K562 (cell line): ENCODE data around the gene COL20A1. TPM values are rescaled to one million over a fixed set of nuclear protein-coding genes. Genes with fewer than 3 reads are reported as not detected.

ENCODE experiments used
- ATAC-seq: fragments of 200-7000 bp; cut with Tn5 transposase; 3 replicates; pipeline ENCODE4 v1.9.1; 2020; ENCODE audit warnings: moderate library complexity
- BruUV-seq: library from RNA; stranded (reverse); fragments of 400-500 nt; replicated peaks from 2 replicates; lab custom pipeline; 2021; lab: Mats Ljungman, UMichigan
- CTCF ChIA-PET: fragments of 300-600 bp; formaldehyde crosslinking; extraction: SDS; loops from one replicate; lab custom pipeline; 2021; ENCODE audit warnings: low intra/inter-chr PET ratio; lab: Yijun Ruan, JAX
- POLR2A ChIA-PET: fragments of 300-600, 350-650 bp; sonication (Branson Sonifier 250); formaldehyde crosslinking; extraction: SDS; loops from one replicate; lab custom pipeline; 2021; ENCODE audit warnings: antibody characterized with exemption, inconsistent platforms; lab: Yijun Ruan, JAX
- DNase-seq, 4 experiments: peaks; one replicate each; pipeline versions ENCODE4 v3.0.0 to v3.0.0-alpha.2; 2011 to 2018; ENCODE audit warnings: low spot score in 3 of 4, mixed read lengths in 3 of 4; ENCODE audit errors: extremely low read depth in 1 of 4
- FAIRE-seq: peaks from 2 replicates; lab custom pipeline; 2011; peaks lifted over from hg19 to GRCh38; lab: Jason Lieb, UNC
- H2AFZ ChIP-seq: 2 replicates; pipeline ENCODE4 v1.6.0; 2011; ENCODE audit warnings: low read depth, low read length, control low read depth, inconsistent platforms
- H3K27ac ChIP-seq: fragments of 200-600 bp; 3 replicates; pipeline ENCODE4 v1.8.0; 2011; ENCODE audit warnings: low read depth, mild to moderate bottlenecking, control low read depth, inconsistent platforms, low read length, moderate library complexity, mixed read lengths; ENCODE audit errors: extremely low read depth
- H3K27me3 ChIP-seq, 2 experiments: fragments of 300-600 bp in 1 of 2; 2 replicates in 1 of 2; 3 replicates in 1 of 2; pipeline versions ENCODE4 v1.6.0 to v1.8.0; 2011; ENCODE audit warnings: inconsistent platforms in 2 of 2, low read length in 2 of 2, mild to moderate bottlenecking in 1 of 2, mixed read lengths in 1 of 2, moderate library complexity in 1 of 2; ENCODE audit not compliant: control insufficient read depth in 2 of 2, insufficient read depth in 2 of 2
- H3K36me3 ChIP-seq: fragments of 300-600 bp; 3 replicates; pipeline ENCODE4 v1.8.0; 2011; ENCODE audit warnings: mild to moderate bottlenecking, low read length, inconsistent platforms; ENCODE audit not compliant: control insufficient read depth, insufficient read depth
- H3K4me1 ChIP-seq, 2 experiments: fragments of 200-600 bp in 1 of 2; replicated peaks in 1 of 2; 2 replicates in 1 of 2; 3 replicates in 1 of 2; pipeline versions ENCODE4 v1.5.1 to v1.8.0; 2011; ENCODE audit warnings: inconsistent platforms in 2 of 2, low read length in 2 of 2, mild to moderate bottlenecking in 1 of 2, mixed read lengths in 1 of 2, moderate library complexity in 1 of 2; ENCODE audit not compliant: control insufficient read depth in 2 of 2, insufficient read depth in 2 of 2
- H3K4me2 ChIP-seq: 2 replicates; pipeline ENCODE4 v1.6.1; 2011; ENCODE audit warnings: low read length, control low read depth, inconsistent platforms, mixed read lengths; ENCODE audit not compliant: insufficient read depth
- H3K4me3 ChIP-seq: fragments of 200-600 bp; sonication (generic), shearing (Covaris generic); 2 replicates; pipeline ENCODE4 v1.5.1; 2016; ENCODE audit warnings: control low read depth, inconsistent platforms
- H3K79me2 ChIP-seq: fragments of 200-600 bp; 3 replicates; pipeline ENCODE4 v1.8.0; 2011; ENCODE audit warnings: low read length, inconsistent platforms; ENCODE audit not compliant: control insufficient read depth, insufficient read depth
- H3K9ac ChIP-seq, 2 experiments: 2 replicates each; pipeline versions ENCODE4 v1.6.0 to v1.6.1; 2011; ENCODE audit warnings: low read depth in 2 of 2, low read length in 2 of 2, control low read depth in 1 of 2, inconsistent platforms in 1 of 2, mild to moderate bottlenecking in 1 of 2, mixed read lengths in 1 of 2; ENCODE audit not compliant: insufficient read depth in 1 of 2
- H3K9me1 ChIP-seq: one replicate; pipeline ENCODE4 v1.6.0; 2011; ENCODE audit warnings: inconsistent platforms, mild to moderate bottlenecking, low read length, moderate library complexity; ENCODE audit not compliant: control insufficient read depth, insufficient read depth
- H3K9me3 ChIP-seq: replicated peaks from 2 replicates; pipeline ENCODE4 v1.5.1; 2011; ENCODE audit warnings: low read depth, low read length, inconsistent platforms; ENCODE audit not compliant: control insufficient read depth, insufficient read depth
- H4K20me1 ChIP-seq: replicated peaks from 2 replicates; pipeline ENCODE4 v1.6.1; 2011; ENCODE audit warnings: low read length, inconsistent platforms, mixed read lengths; ENCODE audit not compliant: control insufficient read depth, insufficient read depth
- CBX5 ChIP-seq: IDR thresholded peaks from 2 replicates; pipeline ENCODE4 v1.6.1; 2014; ENCODE audit warnings: low read depth, borderline replicate concordance
- CREM ChIP-seq: IDR thresholded peaks from 2 replicates; pipeline ENCODE4 v1.6.1; 2014; ENCODE audit warnings: antibody characterized with exemption, low read depth
- EWSR1 ChIP-seq: fragments of 450-650 bp; IDR thresholded peaks from 2 replicates; pipeline ENCODE4 v1.6.1; 2018; ENCODE audit warnings: borderline replicate concordance, mild to moderate bottlenecking, low read depth, moderate library complexity; ENCODE audit not compliant: partially characterized antibody
- TBP ChIP-seq: optimal IDR thresholded peaks from 2 replicates; pipeline ENCODE3; 2011; ENCODE audit warnings: low read depth, low read length, improper control_type of control experiment
- XRCC4 ChIP-seq: IDR thresholded peaks from one replicate; pipeline ENCODE4 v1.6.1; 2011; ENCODE audit not compliant: insufficient read depth, insufficient read length; ENCODE audit errors: extremely low read depth
- ZNF24 ChIP-seq: fragments of 450-650 bp; IDR thresholded peaks from 2 replicates; pipeline ENCODE4 v1.6.1; 2016
- ZNF518B ChIP-seq: fragments of 250-450 bp; sonication (Bioruptor Pico); IDR thresholded peaks from 2 replicates; pipeline ENCODE4 v1.5.0; 2021; ENCODE audit warnings: mild to moderate bottlenecking, moderate library complexity
- ZNF592 ChIP-seq: fragments of 450-650 bp; IDR thresholded peaks from 2 replicates; pipeline ENCODE4 v1.6.1; 2017; ENCODE audit warnings: antibody characterized with exemption, mild to moderate bottlenecking
- WGBS: fragments of 100-300 bp; shearing (Covaris generic); methylation state at CpG from one replicate; pipeline ENCODE4 v1.1.6; 2016; ENCODE audit warnings: low coverage, mixed read lengths; ENCODE audit not compliant: insufficient coverage; ENCODE audit errors: missing lambda C conversion rate; 5-methylcytosine and 5-hydroxymethylcytosine counted together
- in situ Hi-C: fragments of 300-500 bp; cut with MboI; formaldehyde crosslinking; loops from 4 replicates; pipeline ENCODE4 v1.15.0; 2018; ENCODE audit warnings: inconsistent platforms, mixed read lengths
- intact Hi-C: fragments of 100-400 bp; cut with micrococcal nuclease; formaldehyde crosslinking; loops from 2 replicates; pipeline ENCODE4 v1.14.2; 2022
- polyA plus RNA-seq, 8 experiments: library from polyadenylated mRNA; depleted of rRNA in 4 of 8; stranded (reverse) in 5 of 8; unstranded in 3 of 8; fragments of >200 nt; fragmentation: Nextera tagmentation in 2 of 8; fragmentation: Illumina TruSeq in 1 of 8; extraction: Ambion mirVana in 2 of 8; extraction: Trizol in 1 of 8; gene quantifications; 2 replicates each; pipeline versions ENCODE4 v1.2.1 to v1.2.3, GENCODE V29; 2011 to 2014; ENCODE audit warnings: inconsistent platforms in 1 of 8, missing spikeins in 1 of 8
- total RNA-seq, 7 experiments: library from RNA; depleted of rRNA in 6 of 7; stranded (reverse); fragments of >200 nt in 6 of 7; fragmentation: Illumina TruSeq in 2 of 7; extraction: Trizol in 2 of 7; gene quantifications; 2 replicates each; pipeline versions ENCODE4 v1.2.1 to v1.2.3, GENCODE V29; 2011 to 2021; ENCODE audit warnings: low replicate concordance in 1 of 7
- TF ChIP-seq, protein P1 (sequence below): sonication (generic); formaldehyde crosslinking; IDR thresholded peaks from 2 replicates; pipeline ENCODE4 v1.8.0; 2022; ENCODE audit warnings: mild to moderate bottlenecking, missing genetic modification reagents

The COL20A1 gene
- total and polyA plus RNA-seq, 9 of the 15 experiments (the other 6 are each of a cell fraction or from before 2014, with no cell fraction given), result not detected

- TF ChIP-seq ZNF592 (no peak), CREM (no peak), CBX5 (no peak), ZNF24 (no peak)
These were observed 32.5 kb upstream of the COL20A1 start (continued) for GRCh38 chr20:63260521-63260920.

DNA sequence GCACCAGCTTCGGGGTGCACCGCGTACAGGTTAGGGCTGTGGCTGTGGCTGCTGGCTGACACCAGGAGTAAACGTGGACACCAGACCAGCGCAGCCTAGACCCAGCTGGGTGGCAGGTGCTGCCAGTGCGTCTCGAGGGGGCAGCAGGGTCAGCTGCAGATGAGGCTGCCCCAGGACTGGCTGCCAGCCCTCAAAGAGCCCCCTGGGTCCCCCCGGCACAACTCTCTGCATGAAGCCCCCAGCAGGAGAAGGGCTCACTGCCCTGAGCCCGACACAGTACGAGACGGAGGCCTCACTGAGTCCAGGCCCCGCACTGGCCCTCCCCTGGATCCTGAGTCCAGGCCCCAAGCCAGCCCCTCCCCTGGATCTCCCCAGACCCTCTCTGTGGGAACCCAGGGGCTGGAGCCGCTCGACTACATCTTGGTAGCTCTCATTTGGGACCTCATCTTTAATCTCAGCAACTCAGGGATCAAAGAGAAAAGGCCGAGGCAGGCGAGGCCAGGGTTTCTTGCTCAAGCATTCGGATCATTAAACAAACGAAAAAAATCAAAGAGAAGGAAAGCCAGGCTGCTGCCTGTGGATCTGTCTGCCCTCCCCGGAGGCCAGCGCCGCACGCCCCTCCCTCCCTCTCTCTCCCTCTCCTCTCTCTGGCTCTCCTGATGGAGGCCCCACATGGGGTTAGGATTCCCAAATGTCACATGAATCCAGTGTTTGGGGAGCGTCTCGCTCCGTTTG is 31.8 kb upstream of the COL20A1 start:
- in situ Hi-C loops (no loop called here), intact Hi-C loops (no loop called here)
- Histone ChIP-seq H3K4me1 (peaks cover 11 to 23% of the 10 kb centered on the region in 2 experiments), H3K27ac (no peak overlapping the region), H3K9me3 (no peaks in the 10 kb centered on the region), H3K27me3 (peaks cover 29 to 66% of the 10 kb centered on the region in 2 experiments; a peak in 4 of 5 replicates), H3K36me3 (no peaks in the 10 kb centered on the region), H3K4me2 (no peak overlapping the region), H2AFZ (no peak overlapping the region), H3K79me2 (no peaks in the 10 kb centered on the region), H3K9me1 (no peaks in the 10 kb centered on the region), H4K20me1 (0 out of 2 replicates have a peak, but pooled peaks cover 11% of the 10 kb centered on the region), H3K9ac (no peak overlapping the region; a peak in 2 of 4 replicates), H3K4me3 (no peak overlapping the region)
- POLR2A ChIA-PET, result interaction anchor here (0.7 kb wide), 1 partner anchor 12 kb away, joined by 3 read pairs; no protein-coding TSS in a partner anchor
- no peak for DNase-seq
- CTCF ChIA-PET, result no interaction called here
- FAIRE-seq, result no peak
- 12% methylated on average over 25 of the region's 25 CpGs for WGBS
- peak; percentile 36; the same call in 1 of the 3 replicates for ATAC-seq
- BruUV-seq, result no TSS peak
- TF ChIP-seq EWSR1, result no peak
- TF ChIP-seq TBP, result no peak
- TF ChIP-seq XRCC4, result no peak
- TF ChIP-seq ZNF518B (CRISPR knock-in tag), result no peak
- TF ChIP-seq, protein P1, sequence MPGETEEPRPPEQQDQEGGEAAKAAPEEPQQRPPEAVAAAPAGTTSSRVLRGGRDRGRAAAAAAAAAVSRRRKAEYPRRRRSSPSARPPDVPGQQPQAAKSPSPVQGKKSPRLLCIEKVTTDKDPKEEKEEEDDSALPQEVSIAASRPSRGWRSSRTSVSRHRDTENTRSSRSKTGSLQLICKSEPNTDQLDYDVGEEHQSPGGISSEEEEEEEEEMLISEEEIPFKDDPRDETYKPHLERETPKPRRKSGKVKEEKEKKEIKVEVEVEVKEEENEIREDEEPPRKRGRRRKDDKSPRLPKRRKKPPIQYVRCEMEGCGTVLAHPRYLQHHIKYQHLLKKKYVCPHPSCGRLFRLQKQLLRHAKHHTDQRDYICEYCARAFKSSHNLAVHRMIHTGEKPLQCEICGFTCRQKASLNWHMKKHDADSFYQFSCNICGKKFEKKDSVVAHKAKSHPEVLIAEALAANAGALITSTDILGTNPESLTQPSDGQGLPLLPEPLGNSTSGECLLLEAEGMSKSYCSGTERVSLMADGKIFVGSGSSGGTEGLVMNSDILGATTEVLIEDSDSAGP (CRISPR knock-in tag), result no peak
